T-helper 1 cell treated with Interleukin-12 subunit alpha and Interleukin-12 subunit beta and Interleukin-4 antibody, amounts not matched to agents 30 ng/mL and 1 ng/mL, for 36 hours (primary cell): ENCODE results near the gene USP37. TPM values are rescaled to one million over a fixed set of nuclear protein-coding genes. Genes with fewer than 3 reads are reported as not detected.

Experiments
- intact Hi-C: fragments of 100-400 bp; cut with micrococcal nuclease; formaldehyde crosslinking; loops from one replicate; pipeline ENCODE4 v1.15.1; 2024
- total RNA-seq: library from RNA; stranded (reverse); gene quantifications from 2 replicates; pipeline ENCODE4 v1.2.3, GENCODE V29; 2022

Gene USP37
- total RNA-seq, result 30.3 and 32.8 TPM in 2 replicates

GRCh38 chr2:218568190-218569037, at the start of gene USP37, which contains the start of gene CNOT9:
Gene USP37 (minus strand): TSS chr2:218568351. CDS start chr2:218558653, 9,698 bp downstream.
Gene CNOT9 (plus strand): TSS chr2:218568839. CDS start chr2:218568955, 116 bp downstream.
- intact Hi-C loops, result loop anchor here (1.0 to 10.0 kb wide), 22 partner anchors 14 to 1030 kb away; partner anchors contain the start of genes AAMP, ARPC2, BCS1L and CHPF

- intact Hi-C loops, result no loop called here
These were observed 47.7 kb upstream of the USP37 start for GRCh38 chr2:218615868-218616315.

- intact Hi-C loops, result no loop called here
These were observed 39.4 kb upstream of the USP37 start, which contains the start of gene PLCD4 for GRCh38 chr2:218607436-218608115. Gene PLCD4 (plus strand): TSS chr2:218607899. CDS start chr2:218615740, 7,841 bp downstream.

- intact Hi-C loops, result no loop called here
These were observed 37.3 kb upstream of the USP37 start for GRCh38 chr2:218605432-218605831.

- intact Hi-C loops, result no loop called here
These were observed 17.4 kb upstream of the USP37 start for GRCh38 chr2:218585541-218585940.

GRCh38 chr2:218583983-218584850, 16.1 kb upstream of the USP37 start:
- intact Hi-C loops, result no loop called here

- intact Hi-C loops, result loop anchor here (1.0 kb wide), 1 partner anchor 14 kb away; the partner anchor contains the start of genes CNOT9 and USP37
These were observed 13.9 kb upstream of the USP37 start for GRCh38 chr2:218582076-218582475.

- intact Hi-C loops, result no loop called here
These were observed 10.2 kb upstream of the USP37 start for GRCh38 chr2:218578272-218578877.

GRCh38 chr2:218577482-218578220, 9.5 kb upstream of the USP37 start:
- intact Hi-C loops, result no loop called here

- intact Hi-C loops, result no loop called here
These were observed 8.7 kb upstream of the USP37 start for GRCh38 chr2:218576854-218577253.

GRCh38 chr2:218570850-218571249, 2.7 kb upstream of the USP37 start:
- intact Hi-C loops, result no loop called here

GRCh38 chr2:218569661-218570500, 1.7 kb upstream of the USP37 start:
- intact Hi-C loops, result loop anchor here (2.0 to 10.0 kb wide), 4 partner anchors 327 to 1029 kb away; partner anchors contain the start of genes CNPPD1, GLB1L and STK16

GRCh38 chr2:218569038-218569431, 884 bp upstream of the USP37 start:
- intact Hi-C loops, result loop anchor here (2.0 to 10.0 kb wide), 4 partner anchors 328 to 1030 kb away; partner anchors contain the start of genes CNPPD1, GLB1L and STK16

- intact Hi-C loops, result loop anchor here (1.0 to 10.0 kb wide), 22 partner anchors 15 to 1031 kb away; partner anchors contain the start of genes AAMP, ARPC2, BCS1L and CHPF
These were observed 358 bp downstream of the USP37 start for GRCh38 chr2:218567797-218568189.

GRCh38 chr2:218566296-218566695, 1.9 kb downstream of the USP37 start:
- intact Hi-C loops, result loop anchor here (10.0 kb wide), 1 partner anchor 679 kb away; the partner anchor contains the start of genes GLB1L and STK16

- intact Hi-C loops, result loop anchor here (10.0 kb wide), 1 partner anchor 681 kb away; the partner anchor contains the start of genes GLB1L and STK16
These were observed 4.1 kb downstream of the USP37 start for GRCh38 chr2:218564056-218564455.

GRCh38 chr2:218558986-218559385, 9.2 kb downstream of the USP37 start:
- intact Hi-C loops, result no loop called here

- intact Hi-C loops, result no loop called here
These were observed 10.2 kb downstream of the USP37 start for GRCh38 chr2:218557941-218558340.
